Occipital lobe (tissue), 2 donors: ENCODE data around the gene PALB2. TPM values are rescaled to one million over a fixed set of nuclear protein-coding genes. Genes with fewer than 3 reads are reported as not detected.
A peak's percentile ranks its signal among the peaks of the same experiment; 100 is the strongest.
"Not testable (repeated sequence)": the region's sequence is repeated elsewhere in the genome, so short reads cannot be mapped to it uniquely, and the experiment has no call there.

Experiments
- DNase-seq: peaks from one replicate; lab custom pipeline; 2025; lab: John Stamatoyannopoulos, UW
- total RNA-seq: library from RNA; depleted of rRNA; stranded (reverse); fragments of >200 nt; gene quantifications from one replicate; pipeline ENCODE4 v1.2.3, GENCODE V29; 2014

PALB2 gene
- total RNA-seq, 1 donor from 2014 or later: 12.0 TPM

GRCh38 chr16:23650674-23651416, 9.7 kb upstream of the PALB2 start:
- no peak for DNase-seq

- no peak for DNase-seq
These were observed 1.2 kb upstream of the PALB2 start for GRCh38 chr16:23642246-23642774.

- no peak for DNase-seq
These were observed 537 bp downstream of the PALB2 start for GRCh38 chr16:23640615-23640930.

GRCh38 chr16:23635958-23636357, 5.2 kb downstream of the PALB2 start:
- no peak for DNase-seq

- no peak for DNase-seq
These were observed 6.6 kb downstream of the PALB2 start for GRCh38 chr16:23634461-23635036.

GRCh38 chr16:23631874-23632273, 9.2 kb downstream of the PALB2 start:
- DNase-seq: not testable (repeated sequence)

- DNase-seq: no peak
These were observed 11.6 kb downstream of the PALB2 start for GRCh38 chr16:23629516-23629915.

GRCh38 chr16:23624092-23624491, 17.0 kb downstream of the PALB2 start:
- no peak for DNase-seq

- DNase-seq: no peak
These were observed 25.3 kb downstream of the PALB2 start for GRCh38 chr16:23615805-23616204.

- no peak for DNase-seq
These were observed 29.2 kb downstream of the PALB2 start for GRCh38 chr16:23611936-23612335.

GRCh38 chr16:23610905-23611304, 30.2 kb downstream of the PALB2 start:
- DNase-seq: not testable (repeated sequence)

- no peak for DNase-seq
These were observed 31.2 kb downstream of the PALB2 start for GRCh38 chr16:23609929-23610328.

GRCh38 chr16:23608194-23608593, 32.9 kb downstream of the PALB2 start:
- DNase-seq: no peak

GRCh38 chr16:23607726-23608125, 33.4 kb downstream of the PALB2 start:
- no peak for DNase-seq

- no peak for DNase-seq
These were observed 43.9 kb downstream of the PALB2 start for GRCh38 chr16:23597003-23597756.

- peak; percentile 86 for DNase-seq
These were observed 45.0 kb downstream of the PALB2 start, which contains the start of gene NDUFAB1 for GRCh38 chr16:23595951-23596720. Gene NDUFAB1, minus strand, starts transcription at chr16:23596316. Its CDS starts 26 bp downstream, at chr16:23596290.

- DNase-seq: no peak
These were observed 45.7 kb downstream of the PALB2 start for GRCh38 chr16:23595246-23595950.

- DNase-seq: no peak
These were observed 46.9 kb downstream of the PALB2 start for GRCh38 chr16:23594186-23594585.

GRCh38 chr16:23590181-23590580, 50.9 kb downstream of the PALB2 start:
- DNase-seq: no peak

GRCh38 chr16:23587726-23588125, 53.4 kb downstream of the PALB2 start:
- DNase-seq: no peak
